IPS-15b (cell line): Measurements from ENCODE around the gene SETD7.

ENCODE experiments used
- H3K27me3 ChIP-seq: one replicate; pipeline ENCODE4 v1.6.1; 2013; ENCODE audit warnings: low read length; ENCODE audit not compliant: control insufficient read depth, insufficient read depth
- H3K36me3 ChIP-seq: one replicate; pipeline ENCODE4 v1.6.1; 2013; ENCODE audit warnings: low read length; ENCODE audit not compliant: control insufficient read depth, insufficient read depth
- H3K4me1 ChIP-seq: one replicate; pipeline ENCODE4 v1.6.1; 2013; ENCODE audit warnings: mild to moderate bottlenecking, low read length; ENCODE audit not compliant: control insufficient read depth, insufficient read depth
- H3K4me3 ChIP-seq: one replicate; pipeline ENCODE4 v1.5.1; 2013; ENCODE audit warnings: low read depth, low read length
- H3K9ac ChIP-seq: one replicate; pipeline ENCODE4 v1.6.1; 2013; ENCODE audit warnings: low read depth, mild to moderate bottlenecking, low read length
- H3K9me3 ChIP-seq: one replicate; pipeline ENCODE4 v1.6.1; 2013; ENCODE audit warnings: mild to moderate bottlenecking, low read length; ENCODE audit not compliant: control insufficient read depth, insufficient read depth

The SETD7 gene

DNA sequence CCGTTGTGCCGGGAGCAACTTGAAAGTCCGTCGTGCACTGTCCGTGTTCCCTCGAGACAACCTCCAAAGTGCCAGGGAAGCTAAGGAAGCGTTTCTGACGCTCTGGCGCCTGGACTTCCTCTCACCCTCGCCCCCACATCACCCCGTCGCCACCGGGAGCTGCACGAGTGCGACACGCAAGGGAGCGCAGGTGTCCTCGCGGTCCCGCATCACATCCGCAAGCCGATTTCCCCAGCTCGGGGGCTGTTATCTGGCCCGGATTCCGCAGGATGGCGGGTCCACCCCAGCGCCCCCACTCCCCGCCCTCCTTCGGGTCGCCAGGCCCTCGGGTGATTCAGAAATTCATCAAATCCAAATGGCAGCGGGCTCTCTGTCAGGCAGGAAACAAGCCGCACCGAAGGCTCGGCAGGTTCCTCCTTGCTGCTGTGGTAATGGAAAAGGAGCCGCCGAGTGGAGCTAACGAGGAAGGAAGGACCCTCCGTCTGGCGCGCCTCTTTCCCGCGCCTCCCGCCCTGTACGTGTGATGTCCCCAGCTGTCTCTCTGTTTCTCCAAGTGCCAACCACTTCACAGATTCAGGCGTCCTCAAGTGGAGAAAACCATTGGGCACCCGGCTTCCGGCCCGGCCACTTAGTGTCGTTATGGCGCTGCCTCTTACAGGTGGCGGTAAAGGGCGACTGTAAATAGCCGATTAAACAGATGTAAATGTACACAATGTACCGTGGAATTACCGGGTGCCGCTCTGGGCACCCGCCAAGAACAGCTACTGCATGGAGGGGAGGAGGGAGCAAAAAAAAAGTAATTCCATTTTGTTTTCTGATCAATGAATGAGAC lies 921 bp upstream of the SETD7 start:
- H3K27me3 ChIP-seq: peaks cover 51% of the 10 kb centered on the region
- no peaks in the 10 kb centered on the region for H3K36me3 ChIP-seq
- peak overlapping the region; percentile 89 for H3K4me3 ChIP-seq
- H3K4me1 ChIP-seq: peaks cover 11% of the 10 kb centered on the region
- peak overlapping the region; percentile 41 for H3K9ac ChIP-seq
- no peaks in the 10 kb centered on the region for H3K9me3 ChIP-seq

DNA sequence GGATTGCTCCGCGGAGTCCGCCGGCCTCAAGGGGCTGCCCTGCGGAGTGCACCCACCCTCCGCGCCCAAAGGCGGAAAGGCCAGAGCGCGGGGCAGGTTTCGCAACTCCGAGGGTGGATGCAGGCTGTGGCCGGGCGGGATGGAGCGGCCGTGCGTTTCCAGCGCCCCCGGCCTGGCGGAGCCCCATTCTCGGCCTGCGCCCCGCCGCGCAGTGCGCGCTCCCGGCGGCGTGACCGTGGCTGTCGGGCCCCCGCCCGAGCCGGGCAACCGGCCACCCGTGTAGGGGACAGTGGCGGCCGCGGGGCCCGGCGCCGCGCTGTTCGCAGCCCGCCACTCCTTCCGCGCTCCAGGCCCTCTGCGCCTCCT lies 331 bp downstream of the SETD7 start:
- peak overlapping the region; percentile 27 for H3K9ac ChIP-seq
- H3K36me3 ChIP-seq: no peaks in the 10 kb centered on the region
- H3K9me3 ChIP-seq: no peaks in the 10 kb centered on the region
- peaks cover 48% of the 10 kb centered on the region for H3K27me3 ChIP-seq
- H3K4me1 ChIP-seq: peaks cover 17% of the 10 kb centered on the region
- peak overlapping the region; percentile 89 for H3K4me3 ChIP-seq

- Histone ChIP-seq H3K36me3 (no peaks in the 10 kb centered on the region), H3K4me3 (peak overlapping the region; percentile 89), H3K4me1 (peaks cover 15% of the 10 kb centered on the region), H3K9me3 (no peaks in the 10 kb centered on the region), H3K27me3 (peaks cover 43% of the 10 kb centered on the region), H3K9ac (peak overlapping the region; percentile 27)
These were observed 920 bp downstream of the SETD7 start for GRCh38 chr4:139554893-139555704.

DNA sequence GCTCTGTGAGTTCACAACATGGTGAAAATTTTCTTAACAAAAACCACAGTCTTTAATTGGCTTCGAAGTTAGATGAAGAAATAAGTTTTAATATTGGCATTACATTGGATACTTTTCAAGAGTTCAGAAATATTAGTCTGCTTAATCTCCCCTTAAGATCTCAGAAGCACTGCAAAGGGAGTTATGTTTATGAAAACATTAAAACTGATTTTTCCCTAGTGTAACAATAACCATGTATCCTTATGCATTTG lies 1.5 kb downstream of the SETD7 start:
- peaks cover 15% of the 10 kb centered on the region for H3K4me1 ChIP-seq

GRCh38 chr4:139553751-139554641 lies 2.0 kb downstream of the SETD7 start:
- peaks cover 15% of the 10 kb centered on the region for H3K4me1 ChIP-seq
- no peak overlapping the region for H3K9ac ChIP-seq
- no peak overlapping the region for H3K4me3 ChIP-seq

More for the DNA sequence above, 1.5 kb downstream of the SETD7 start:
- no peaks in the 10 kb centered on the region for H3K9me3 ChIP-seq
- H3K4me3 ChIP-seq: peak overlapping the region; percentile 89
- H3K27me3 ChIP-seq: peaks cover 39% of the 10 kb centered on the region
- no peak overlapping the region for H3K9ac ChIP-seq
- no peaks in the 10 kb centered on the region for H3K36me3 ChIP-seq

GRCh38 chr4:139552517-139553307 lies 3.3 kb downstream of the SETD7 start:
- Histone ChIP-seq H3K4me1 (peaks cover 15% of the 10 kb centered on the region), H3K9me3 (no peaks in the 10 kb centered on the region), H3K27me3 (peaks cover 20% of the 10 kb centered on the region), H3K4me3 (no peak overlapping the region), H3K9ac (no peak overlapping the region), H3K36me3 (no peaks in the 10 kb centered on the region)

More at GRCh38 chr4:139553751-139554641, 2.0 kb downstream of the SETD7 start:
- Histone ChIP-seq H3K36me3 (no peaks in the 10 kb centered on the region), H3K9me3 (no peaks in the 10 kb centered on the region), H3K27me3 (peaks cover 33% of the 10 kb centered on the region)

DNA sequence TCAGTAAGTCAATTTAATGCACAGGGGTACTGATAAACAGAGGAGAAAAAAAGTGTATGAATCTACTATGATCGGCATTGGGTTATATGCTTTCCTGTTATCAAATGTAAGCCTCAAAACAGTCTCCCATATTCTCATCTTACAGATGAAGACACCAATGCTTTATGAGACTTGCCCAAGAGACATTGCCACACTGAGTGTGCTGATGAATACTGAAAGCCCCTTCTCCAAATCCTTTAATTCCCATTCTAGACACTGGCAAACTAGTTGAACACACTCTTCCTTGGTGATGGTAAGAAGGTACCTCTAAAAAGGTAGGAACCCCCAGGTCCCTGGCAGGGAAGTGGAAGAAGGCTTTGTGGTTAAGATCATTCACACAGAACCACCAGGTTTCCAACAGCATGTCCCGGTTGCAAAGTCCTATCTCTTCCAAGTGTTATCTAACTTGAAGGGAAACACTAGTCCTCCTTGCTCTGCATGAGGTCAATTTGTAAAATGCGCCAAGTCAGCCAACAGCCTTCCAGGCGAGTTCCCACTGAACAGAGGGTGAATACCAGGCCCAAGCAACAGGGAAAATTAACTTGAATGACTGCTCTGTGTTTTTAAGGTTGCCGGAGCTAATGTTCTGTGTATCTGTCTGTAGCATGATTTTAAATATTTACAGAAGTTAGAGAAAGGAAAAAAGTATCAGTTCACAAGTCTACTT lies 5.1 kb downstream of the SETD7 start:
- Histone ChIP-seq H3K4me3 (no peak overlapping the region), H3K4me1 (peaks cover 10% of the 10 kb centered on the region), H3K9me3 (no peaks in the 10 kb centered on the region), H3K9ac (no peak overlapping the region), H3K27me3 (peaks cover 8% of the 10 kb centered on the region), H3K36me3 (no peaks in the 10 kb centered on the region)

GRCh38 chr4:139547979-139548378 lies 8.0 kb downstream of the SETD7 start:
- H3K27me3 ChIP-seq: peaks cover 2% of the 10 kb centered on the region
- H3K4me1 ChIP-seq: peaks cover 10% of the 10 kb centered on the region
- H3K36me3 ChIP-seq: no peaks in the 10 kb centered on the region
- no peak overlapping the region for H3K9ac ChIP-seq
- H3K4me3 ChIP-seq: no peak overlapping the region
- no peaks in the 10 kb centered on the region for H3K9me3 ChIP-seq

DNA sequence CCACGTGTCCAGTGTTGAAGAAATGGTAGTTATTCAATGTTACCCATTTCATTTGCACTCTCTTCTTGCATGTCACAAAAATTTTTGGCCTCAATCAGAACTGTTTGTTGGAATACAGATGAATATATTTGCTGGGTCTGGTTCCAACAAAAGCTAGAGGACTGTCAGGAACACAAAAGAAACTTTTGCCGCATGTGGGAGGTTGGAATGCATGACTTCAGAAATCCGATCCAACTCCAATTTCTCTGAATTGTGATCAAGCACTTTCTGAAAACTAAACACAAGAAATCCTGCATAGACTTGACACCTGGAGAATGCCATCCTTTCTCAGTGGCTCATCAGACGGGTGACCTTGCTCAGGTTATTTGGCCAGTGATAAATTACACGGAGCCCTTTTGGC lies 15.4 kb downstream of the SETD7 start:
- H3K27me3 ChIP-seq: no peaks in the 10 kb centered on the region
- H3K4me1 ChIP-seq: no peaks in the 10 kb centered on the region
- no peak overlapping the region for H3K9ac ChIP-seq
- H3K36me3 ChIP-seq: no peaks in the 10 kb centered on the region
- H3K9me3 ChIP-seq: no peaks in the 10 kb centered on the region
- H3K4me3 ChIP-seq: no peak overlapping the region

DNA sequence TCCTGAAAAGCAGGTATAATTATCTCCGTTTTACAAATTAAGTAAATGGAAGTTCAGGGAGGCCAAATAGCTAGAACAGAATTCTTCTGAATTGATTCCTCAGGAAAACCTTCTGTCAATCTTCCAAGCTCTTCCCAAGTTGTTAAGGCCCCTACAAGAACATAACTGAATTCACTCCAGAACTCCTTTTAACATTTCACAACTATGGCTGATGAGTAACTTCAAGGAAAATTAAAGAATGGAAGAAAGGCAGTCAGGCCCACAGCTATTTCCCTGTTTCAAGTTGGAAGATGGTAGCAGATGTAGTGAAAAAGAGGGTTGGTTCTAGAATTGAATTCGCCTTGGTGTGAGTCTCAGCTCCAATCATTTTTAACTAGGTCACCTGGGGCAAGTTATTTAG lies 15.9 kb downstream of the SETD7 start:
- no peaks in the 10 kb centered on the region for H3K36me3 ChIP-seq
- H3K4me1 ChIP-seq: no peaks in the 10 kb centered on the region
- H3K9ac ChIP-seq: no peak overlapping the region
- H3K27me3 ChIP-seq: no peaks in the 10 kb centered on the region
- no peak overlapping the region for H3K4me3 ChIP-seq
- H3K9me3 ChIP-seq: no peaks in the 10 kb centered on the region
